GM18907 (cell line): ENCODE measurements around the gene NLRP8.
"Not testable (repeated sequence)": the region's sequence is repeated elsewhere in the genome, so short reads cannot be mapped to it uniquely, and the experiment has no call there.

Experiments used
- ATAC-seq: cut with Tn5 transposase; IDR thresholded peaks from one replicate; pipeline ENCODE4 v1.9.1; 2021; ENCODE audit warnings: mild to moderate bottlenecking, moderate library complexity; ENCODE audit not compliant: unreplicated experiment

NLRP8 gene

GRCh38 chr19:55947532-55947931 lies at the start of gene NLRP8:
TSS of gene NLRP8 (plus strand) at chr19:55947832.
- ATAC-seq = no peak

- ATAC-seq = no peak
Measured at GRCh38 chr19:55898911-55899310, 48.7 kb upstream of the NLRP8 start.

- no peak for ATAC-seq
Measured at GRCh38 chr19:55901369-55902079, 46.1 kb upstream of the NLRP8 start.

- no peak for ATAC-seq
Measured at GRCh38 chr19:55902080-55902751, 45.4 kb upstream of the NLRP8 start.

GRCh38 chr19:55907286-55907685 lies 40.3 kb upstream of the NLRP8 start:
- no peak for ATAC-seq

GRCh38 chr19:55907746-55908145 lies 39.9 kb upstream of the NLRP8 start:
- no peak for ATAC-seq

- no peak for ATAC-seq
Measured at GRCh38 chr19:55909801-55910200, 37.8 kb upstream of the NLRP8 start.

- no peak for ATAC-seq
Measured at GRCh38 chr19:55912916-55913315, 34.7 kb upstream of the NLRP8 start.

GRCh38 chr19:55913643-55914268 lies 33.9 kb upstream of the NLRP8 start:
- ATAC-seq = no peak

GRCh38 chr19:55923556-55923955 lies 24.1 kb upstream of the NLRP8 start:
- no peak for ATAC-seq

GRCh38 chr19:55927991-55928390 lies 19.6 kb upstream of the NLRP8 start:
- ATAC-seq = no peak

GRCh38 chr19:55929258-55929657 lies 18.4 kb upstream of the NLRP8 start:
- not testable (repeated sequence) for ATAC-seq

GRCh38 chr19:55930996-55931515 lies 16.6 kb upstream of the NLRP8 start:
- ATAC-seq = no peak

GRCh38 chr19:55931936-55932386 lies 15.7 kb upstream of the NLRP8 start, which contains the start of gene NLRP13:
TSS of gene NLRP13 (minus strand) at chr19:55932336. CDS start at chr19:55932311, 25 bp downstream.
- no peak for ATAC-seq

GRCh38 chr19:55935206-55935605 lies 12.4 kb upstream of the NLRP8 start:
- ATAC-seq = no peak

- ATAC-seq = no peak
Measured at GRCh38 chr19:55939206-55939605, 8.4 kb upstream of the NLRP8 start.

GRCh38 chr19:55940306-55940705 lies 7.3 kb upstream of the NLRP8 start:
- ATAC-seq = no peak

- ATAC-seq = not testable (repeated sequence)
Measured at GRCh38 chr19:55950566-55950965, 2.9 kb downstream of the NLRP8 start.

GRCh38 chr19:55956431-55956830 lies 8.8 kb downstream of the NLRP8 start:
- ATAC-seq = no peak

GRCh38 chr19:55958356-55958755 lies 10.7 kb downstream of the NLRP8 start:
- no peak for ATAC-seq

GRCh38 chr19:55959996-55960675 lies 12.5 kb downstream of the NLRP8 start:
- no peak for ATAC-seq
